Measurements from ENCODE around the gene DAG1.

DAG1 gene

DNA sequence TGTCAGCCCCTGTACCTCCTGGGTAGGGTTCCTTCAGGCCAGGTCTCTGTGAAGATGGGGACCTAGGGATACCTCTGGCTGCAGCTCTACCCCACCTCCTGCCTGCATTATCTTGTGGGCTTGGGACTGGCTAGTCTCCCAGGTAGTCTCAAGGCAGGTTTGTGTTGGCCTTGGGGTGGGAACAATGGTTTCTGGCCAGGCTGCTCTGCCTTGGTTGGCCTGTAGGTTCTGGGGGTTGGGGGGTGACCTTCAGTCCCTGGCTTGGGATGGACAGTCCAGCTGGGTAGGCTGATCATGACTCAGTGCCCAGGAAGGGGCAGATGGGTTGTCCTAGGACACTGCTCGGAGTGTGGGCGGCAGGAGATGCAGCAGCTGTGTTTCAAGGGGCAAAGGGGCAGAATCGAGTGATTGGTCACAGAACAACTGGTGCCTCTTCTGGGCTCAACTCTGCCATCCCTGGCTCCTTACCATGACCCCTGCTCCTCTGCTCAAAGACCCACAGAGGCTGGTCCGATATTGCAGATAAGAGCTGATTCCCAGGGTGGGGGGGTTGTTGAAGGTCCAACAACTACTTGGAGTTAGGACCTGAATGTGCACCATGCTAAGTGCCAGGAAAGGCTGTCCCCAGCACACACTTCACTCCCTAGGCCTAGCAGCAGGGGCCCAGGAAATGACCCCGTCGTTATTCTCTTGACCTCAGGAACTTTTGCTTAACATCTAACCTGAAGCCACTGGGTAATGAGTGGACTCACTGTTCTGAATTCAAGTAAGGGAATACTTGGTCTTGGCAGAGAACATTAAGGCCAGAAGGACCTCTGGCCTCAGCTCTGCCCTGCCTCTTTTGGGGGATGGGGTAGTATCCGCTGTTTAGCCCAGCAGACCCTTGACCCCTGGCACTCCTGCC is 66.2 kb downstream of the DAG1 start:
- peaks cover 5% of the 10 kb centered on the region; the same call in 1 of the 2 replicates for H3K36me3 ChIP-seq (ENCODE audit: insufficient read depth, low read length)
- no peak overlapping the region for H3K9ac ChIP-seq (ENCODE audit: low read depth, low read length)
- no peaks in the 10 kb centered on the region for H3K9me3 ChIP-seq (ENCODE audit: control insufficient read depth, insufficient read depth, low read length)
- H3K4me1 ChIP-seq (ENCODE audit: insufficient read depth, low read length), result peaks cover 10% of the 10 kb centered on the region; the same call in 1 of the 2 replicates

GRCh38 chr3:49536875-49537533 is 66.9 kb downstream of the DAG1 start:
- Histone ChIP-seq H3K36me3 (ENCODE audit: insufficient read depth, low read length) (0 out of 2 replicates have a peak, but pooled peaks cover 1% of the 10 kb centered on the region), H3K9me3 (ENCODE audit: control insufficient read depth, insufficient read depth, low read length) (no peaks in the 10 kb centered on the region), H3K4me1 (ENCODE audit: insufficient read depth, low read length) (peaks cover 10% of the 10 kb centered on the region; the same call in 1 of the 2 replicates), H3K9ac (ENCODE audit: low read depth, low read length) (no peak overlapping the region)

GRCh38 chr3:49539659-49540560 is 69.8 kb downstream of the DAG1 start:
- Histone ChIP-seq H3K36me3 (ENCODE audit: insufficient read depth, low read length) (no peaks in the 10 kb centered on the region), H3K4me1 (ENCODE audit: insufficient read depth, low read length) (peaks cover 10% of the 10 kb centered on the region; the same call in 1 of the 2 replicates), H3K9ac (ENCODE audit: low read depth, low read length) (peak overlapping the region; percentile 62), H3K9me3 (ENCODE audit: control insufficient read depth, insufficient read depth, low read length) (no peaks in the 10 kb centered on the region; the same call in 1 of the 2 replicates)

DNA sequence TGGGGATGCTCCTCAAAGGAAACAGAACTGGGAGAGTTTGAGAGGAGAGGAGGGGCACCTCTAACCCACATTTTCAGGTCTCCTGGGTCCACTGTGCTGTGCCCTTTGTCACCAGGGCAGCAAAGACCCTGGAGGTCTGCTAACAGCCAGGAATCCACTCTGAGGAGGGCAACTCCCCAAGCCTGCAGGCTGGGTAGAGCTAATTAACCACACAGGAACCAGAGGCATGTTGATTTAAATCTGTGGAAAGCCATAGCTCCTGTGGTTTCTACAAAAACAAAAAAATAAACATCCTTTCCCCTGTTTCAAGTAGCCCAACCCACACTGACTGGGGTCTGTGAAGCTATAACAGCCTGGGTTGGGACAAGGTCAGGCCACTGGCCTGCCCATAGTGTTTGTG is 82.0 kb downstream of the DAG1 start:
- H3K4me1 ChIP-seq (ENCODE audit: insufficient read depth, low read length), result peaks cover 9% of the 10 kb centered on the region
- H3K9ac ChIP-seq (ENCODE audit: low read depth, low read length), result no peak overlapping the region
- no peaks in the 10 kb centered on the region for H3K36me3 ChIP-seq (ENCODE audit: insufficient read depth, low read length)
- no peaks in the 10 kb centered on the region for H3K9me3 ChIP-seq (ENCODE audit: control insufficient read depth, insufficient read depth, low read length)

DNA sequence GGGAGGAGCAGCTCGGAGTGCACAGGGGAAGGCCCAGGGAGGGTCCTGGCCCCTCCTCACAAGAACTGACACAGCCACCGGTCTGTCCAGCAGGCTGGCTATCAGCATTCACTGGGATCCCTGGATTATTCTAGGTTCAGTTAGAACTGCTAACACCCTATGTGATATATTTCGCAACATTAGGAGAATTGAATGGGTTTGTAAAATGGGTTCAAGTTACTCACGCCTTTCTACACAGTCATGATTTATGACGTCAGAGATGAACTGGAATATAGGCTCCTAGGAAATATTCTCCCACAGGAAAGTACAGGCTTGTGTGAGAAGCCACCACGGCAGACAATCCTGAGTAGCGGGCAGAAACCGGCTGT is 83.2 kb downstream of the DAG1 start:
- no peaks in the 10 kb centered on the region for H3K36me3 ChIP-seq (ENCODE audit: insufficient read depth, low read length)
- no peaks in the 10 kb centered on the region for H3K9me3 ChIP-seq (ENCODE audit: control insufficient read depth, insufficient read depth, low read length)
- peak overlapping the region; percentile 84 for H3K9ac ChIP-seq (ENCODE audit: low read depth, low read length)
- peaks cover 9% of the 10 kb centered on the region; the same call in 1 of the 2 replicates for H3K4me1 ChIP-seq (ENCODE audit: insufficient read depth, low read length)

DNA sequence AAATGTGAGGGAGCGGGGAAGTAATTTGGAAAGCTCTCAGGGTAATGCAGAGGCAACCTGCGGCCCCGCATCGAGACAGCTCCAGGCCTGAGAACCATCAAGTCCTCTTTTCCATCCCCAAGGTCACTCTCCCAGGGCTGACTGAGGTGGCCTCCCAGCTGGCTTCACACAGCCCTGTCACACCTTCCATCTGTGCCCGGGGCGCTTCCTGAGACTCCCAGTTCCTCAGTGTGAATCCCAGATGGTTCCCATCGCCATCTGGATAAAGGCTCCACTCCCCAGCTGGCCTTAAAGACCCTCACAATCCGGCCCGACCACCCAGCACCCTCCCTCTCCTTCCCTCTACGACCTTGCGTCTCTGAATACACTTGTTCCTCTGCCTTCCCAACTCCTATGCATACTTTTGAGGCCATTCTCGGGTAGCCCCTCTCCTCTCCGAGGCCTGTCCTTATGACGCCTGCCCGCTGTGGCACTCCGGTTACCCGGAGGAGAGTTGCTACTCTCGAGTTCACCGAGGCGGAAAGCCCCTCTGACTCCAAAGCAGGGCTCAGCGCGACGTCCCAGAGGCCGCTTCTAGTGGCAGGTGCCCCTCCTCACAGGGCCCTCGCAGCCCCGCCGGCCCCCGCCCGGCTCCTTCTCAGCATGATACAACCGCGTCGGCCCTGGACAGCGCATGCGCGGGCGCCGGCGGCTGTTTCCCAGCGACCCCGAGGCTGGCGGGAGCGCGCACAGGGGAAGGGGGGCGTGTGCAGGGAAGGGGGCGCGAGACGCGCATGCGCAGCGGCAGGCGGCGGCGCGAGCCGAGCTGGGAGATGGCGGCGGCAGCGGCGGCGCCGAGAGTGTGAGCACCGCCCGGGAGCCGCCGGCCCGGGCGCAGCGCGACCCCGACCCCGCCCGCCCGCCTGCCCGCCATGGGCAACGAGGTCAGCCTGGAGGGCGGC is 83.9 kb downstream of the DAG1 start, which contains the start of gene BSN:
BSN (plus strand) TSS at position 786 of the 941 bp plus-strand sequence; CDS start at position 912, 126 bp downstream.
- Histone ChIP-seq H3K4me1 (ENCODE audit: insufficient read depth, low read length) (peaks cover 9% of the 10 kb centered on the region; the same call in 1 of the 2 replicates), H3K36me3 (ENCODE audit: insufficient read depth, low read length) (no peaks in the 10 kb centered on the region), H3K9ac (ENCODE audit: low read depth, low read length) (peak within 1 kb of the TSS; percentile 84)

DNA sequence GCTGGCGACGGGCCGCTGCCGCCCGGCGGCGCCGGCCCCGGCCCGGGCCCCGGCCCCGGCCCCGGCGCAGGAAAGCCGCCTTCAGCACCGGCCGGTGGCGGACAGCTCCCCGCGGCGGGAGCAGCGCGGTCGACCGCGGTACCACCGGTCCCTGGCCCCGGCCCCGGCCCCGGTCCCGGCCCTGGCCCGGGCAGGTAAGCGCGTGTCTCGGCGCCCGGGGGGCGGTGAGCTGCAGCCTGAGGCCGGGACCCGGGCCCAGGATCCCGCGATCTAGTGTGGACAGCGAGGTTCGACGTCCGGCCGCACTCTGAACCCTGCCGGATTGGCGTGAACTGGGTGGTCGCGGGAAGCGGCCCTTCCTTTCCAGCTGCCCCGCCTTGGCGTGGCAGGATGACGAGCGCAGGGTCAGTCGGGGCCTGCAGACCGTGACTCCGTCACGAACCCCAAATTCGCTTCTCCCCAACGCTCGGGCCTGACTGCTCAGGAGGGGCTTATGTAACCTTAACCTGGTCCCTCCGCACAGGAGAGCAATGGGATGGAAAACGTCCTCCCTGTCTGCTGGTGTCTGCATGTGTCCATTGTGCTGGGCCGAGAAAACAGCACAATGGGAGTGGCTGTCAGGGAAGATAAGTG is 84.7 kb downstream of the DAG1 start:
- Histone ChIP-seq H3K36me3 (ENCODE audit: insufficient read depth, low read length) (no peaks in the 10 kb centered on the region), H3K4me1 (ENCODE audit: insufficient read depth, low read length) (peaks cover 9% of the 10 kb centered on the region; the same call in 1 of the 2 replicates), H3K9me3 (ENCODE audit: control insufficient read depth, insufficient read depth, low read length) (no peaks in the 10 kb centered on the region), H3K9ac (ENCODE audit: low read depth, low read length) (peak overlapping the region; percentile 59; the same call in 1 of the 2 replicates)

More for the DNA sequence above, 83.9 kb downstream of the DAG1 start, which contains the start of gene BSN:
- H3K9me3 ChIP-seq (ENCODE audit: control insufficient read depth, insufficient read depth, low read length), result no peaks in the 10 kb centered on the region

GRCh38 chr3:49556500-49557275 is 86.6 kb downstream of the DAG1 start:
- Histone ChIP-seq H3K9ac (ENCODE audit: low read depth, low read length) (no peak overlapping the region), H3K9me3 (ENCODE audit: control insufficient read depth, insufficient read depth, low read length) (no peaks in the 10 kb centered on the region), H3K36me3 (ENCODE audit: insufficient read depth, low read length) (no peaks in the 10 kb centered on the region), H3K4me1 (ENCODE audit: insufficient read depth, low read length) (peaks cover 9% of the 10 kb centered on the region; the same call in 1 of the 2 replicates)

DNA sequence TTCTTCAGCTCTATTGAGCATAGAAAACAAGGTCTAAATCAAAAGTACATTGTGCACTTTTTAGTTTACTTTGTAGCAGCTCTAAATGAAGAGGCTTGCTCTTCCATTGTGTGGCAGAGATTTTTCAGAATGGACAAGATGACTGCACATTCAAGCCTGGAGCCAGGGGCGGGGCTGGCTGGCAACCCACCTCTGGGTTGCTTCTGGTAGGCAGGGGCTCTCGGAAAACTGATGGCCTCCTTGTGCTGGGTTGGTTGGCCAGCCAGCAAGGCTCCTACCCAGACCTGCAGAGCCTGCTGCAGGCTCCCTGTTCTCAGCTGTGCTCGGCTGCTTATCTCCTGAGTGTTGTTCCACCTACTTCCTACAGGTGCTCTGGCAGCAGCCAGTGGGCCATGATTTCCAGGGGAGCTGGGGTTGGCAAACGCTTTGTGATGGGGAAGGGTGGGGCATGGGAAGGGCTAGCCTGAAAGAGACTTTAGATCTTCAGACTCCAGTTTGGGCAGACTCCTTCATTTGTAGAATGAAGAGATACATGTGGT is 93.0 kb downstream of the DAG1 start:
- Histone ChIP-seq H3K9ac (ENCODE audit: low read depth, low read length) (no peak overlapping the region), H3K9me3 (ENCODE audit: control insufficient read depth, insufficient read depth, low read length) (no peaks in the 10 kb centered on the region), H3K4me1 (ENCODE audit: insufficient read depth, low read length) (no peaks in the 10 kb centered on the region), H3K36me3 (ENCODE audit: insufficient read depth, low read length) (no peaks in the 10 kb centered on the region)

- no peaks in the 10 kb centered on the region for H3K36me3 ChIP-seq (ENCODE audit: insufficient read depth, low read length)
- H3K9ac ChIP-seq (ENCODE audit: low read depth, low read length), result no peak overlapping the region
- no peaks in the 10 kb centered on the region for H3K4me1 ChIP-seq (ENCODE audit: insufficient read depth, low read length)
- no peaks in the 10 kb centered on the region for H3K9me3 ChIP-seq (ENCODE audit: control insufficient read depth, insufficient read depth, low read length)
Observed at GRCh38 chr3:49563766-49564165, 93.7 kb downstream of the DAG1 start.

DNA sequence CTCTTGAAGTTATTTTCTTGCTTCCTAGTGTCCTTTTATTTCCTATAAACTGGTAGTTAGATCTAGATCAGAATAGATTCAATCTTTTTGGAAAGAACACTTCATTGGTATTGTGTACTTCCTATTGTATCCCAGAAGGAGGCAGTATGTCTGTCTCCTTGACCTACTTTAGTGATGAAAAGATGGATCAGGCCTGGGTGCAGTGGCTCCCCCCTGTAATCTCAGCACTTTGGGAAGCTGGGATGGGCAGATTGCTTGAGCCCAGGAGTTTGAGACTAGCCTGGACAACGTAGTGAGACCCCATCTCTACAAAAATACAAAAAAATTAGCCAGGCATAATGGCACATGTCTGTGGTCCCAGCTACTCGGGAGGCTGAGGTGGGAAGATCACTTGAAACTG is 96.2 kb downstream of the DAG1 start:
- Histone ChIP-seq H3K36me3 (ENCODE audit: insufficient read depth, low read length) (no peaks in the 10 kb centered on the region), H3K9ac (ENCODE audit: low read depth, low read length) (no peak overlapping the region), H3K9me3 (ENCODE audit: control insufficient read depth, insufficient read depth, low read length) (no peaks in the 10 kb centered on the region), H3K4me1 (ENCODE audit: insufficient read depth, low read length) (peaks cover 6% of the 10 kb centered on the region; the same call in 1 of the 2 replicates)

- Histone ChIP-seq H3K36me3 (ENCODE audit: insufficient read depth, low read length) (no peaks in the 10 kb centered on the region), H3K4me1 (ENCODE audit: insufficient read depth, low read length) (peaks cover 6% of the 10 kb centered on the region; the same call in 1 of the 2 replicates), H3K9ac (ENCODE audit: low read depth, low read length) (no peak overlapping the region)
Observed at GRCh38 chr3:49567406-49567805, 97.3 kb downstream of the DAG1 start.

More at GRCh38 chr3:49567406-49567805, 97.3 kb downstream of the DAG1 start:
- no peaks in the 10 kb centered on the region for H3K9me3 ChIP-seq (ENCODE audit: control insufficient read depth, insufficient read depth, low read length)

Data from ES-I3 (cell line).